T-helper 2 cell treated with Interferon-gamma antibody and Interleukin-4, amounts not matched to agents 5 μg/mL and 100 μg/mL, for 36 hours (primary cell): ENCODE data around the gene DRAXIN.

Source experiments
- DNase-seq: peaks from one replicate; pipeline ENCODE4 v3.0.0; 2021; ENCODE audit warnings: low spot score
- H3K27ac Mint-ChIP-seq: one replicate; pipeline ENCODE4 v1.8.0; 2021; ENCODE audit warnings: mild to moderate bottlenecking, mixed read lengths
- H3K27me3 Mint-ChIP-seq: one replicate; pipeline ENCODE4 v1.8.0; 2021; ENCODE audit warnings: low read depth, mixed read lengths
- H3K36me3 Mint-ChIP-seq: one replicate; pipeline ENCODE4 v1.8.0; 2021; ENCODE audit warnings: low read depth, mixed read lengths
- H3K4me1 Mint-ChIP-seq: one replicate; pipeline ENCODE4 v1.8.0; 2021; ENCODE audit warnings: low read depth, mixed read lengths
- H3K4me3 Mint-ChIP-seq: one replicate; pipeline ENCODE4 v1.8.0; 2022; ENCODE audit warnings: mild to moderate bottlenecking, moderate library complexity, mixed read lengths
- H3K9me3 Mint-ChIP-seq: one replicate; pipeline ENCODE4 v1.8.0; 2021; ENCODE audit warnings: mixed read lengths

DRAXIN gene

GRCh38 chr1:11671205-11671543, 20.3 kb upstream of the DRAXIN start:
- Mint-ChIP-seq H3K36me3 (peaks cover 28% of the 10 kb centered on the region), H3K4me1 (no peaks in the 10 kb centered on the region), H3K27me3 (no peaks in the 10 kb centered on the region), H3K27ac (no peak overlapping the region), H3K4me3 (no peak overlapping the region), H3K9me3 (no peaks in the 10 kb centered on the region)
- DNase-seq: no peak

DNA sequence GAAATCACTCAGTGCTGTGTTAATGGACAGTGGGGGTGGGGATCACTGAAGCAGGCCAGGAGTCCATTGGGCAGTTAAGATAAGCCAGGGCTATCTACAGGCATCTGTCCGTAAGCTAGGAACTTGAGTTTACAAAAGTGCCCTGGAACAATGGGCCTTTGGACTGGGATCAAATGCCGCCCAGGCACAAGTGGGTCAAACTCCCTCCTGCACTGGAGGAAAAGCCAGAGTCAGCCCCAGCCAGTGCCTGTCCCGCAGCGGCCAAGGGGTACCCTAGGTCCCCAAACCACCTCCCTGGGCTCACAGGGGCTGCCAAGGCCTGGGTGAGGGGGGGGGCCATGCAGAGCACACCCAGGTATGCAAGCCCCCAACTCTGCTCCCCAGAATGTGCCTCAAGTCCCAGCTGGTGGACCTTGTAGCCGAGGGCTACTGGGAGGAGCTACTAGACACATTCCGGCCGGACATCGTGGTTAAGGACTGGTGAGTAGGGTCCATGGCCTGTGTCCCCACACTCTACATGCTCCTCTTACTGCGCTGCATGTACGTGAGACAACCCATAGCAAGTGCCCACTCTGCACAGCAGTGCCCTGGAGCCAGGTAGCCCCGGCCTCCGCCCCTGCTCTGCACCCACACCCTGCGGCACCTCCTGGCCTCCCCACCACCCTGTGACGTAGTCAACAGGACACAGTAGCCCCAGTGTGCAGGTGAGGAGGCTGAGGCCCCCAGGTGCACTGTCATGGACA, 19.8 kb upstream of the DRAXIN start:
- H3K27me3 Mint-ChIP-seq: no peaks in the 10 kb centered on the region
- no peak overlapping the region for H3K27ac Mint-ChIP-seq
- H3K9me3 Mint-ChIP-seq: no peaks in the 10 kb centered on the region
- peaks cover 28% of the 10 kb centered on the region for H3K36me3 Mint-ChIP-seq
- H3K4me1 Mint-ChIP-seq: no peaks in the 10 kb centered on the region
- no peak for DNase-seq
- H3K4me3 Mint-ChIP-seq: no peak overlapping the region

- Mint-ChIP-seq H3K27ac (no peak overlapping the region), H3K36me3 (peaks cover 28% of the 10 kb centered on the region), H3K27me3 (no peaks in the 10 kb centered on the region), H3K9me3 (no peaks in the 10 kb centered on the region), H3K4me1 (no peaks in the 10 kb centered on the region), H3K4me3 (no peak overlapping the region)
- no peak for DNase-seq
Measured at GRCh38 chr1:11673089-11673769, 18.3 kb upstream of the DRAXIN start.

GRCh38 chr1:11674488-11674887, 17.0 kb upstream of the DRAXIN start:
- Mint-ChIP-seq H3K4me1 (peaks cover 1% of the 10 kb centered on the region), H3K27ac (peak overlapping the region; percentile 45), H3K36me3 (peaks cover 26% of the 10 kb centered on the region), H3K27me3 (no peaks in the 10 kb centered on the region), H3K9me3 (no peaks in the 10 kb centered on the region), H3K4me3 (no peak overlapping the region)
- DNase-seq: no peak

- Mint-ChIP-seq H3K4me1 (peaks cover 4% of the 10 kb centered on the region), H3K36me3 (peaks cover 26% of the 10 kb centered on the region), H3K27ac (no peak overlapping the region), H3K4me3 (no peak overlapping the region), H3K9me3 (no peaks in the 10 kb centered on the region), H3K27me3 (no peaks in the 10 kb centered on the region)
- no peak for DNase-seq
Measured at GRCh38 chr1:11675325-11675724, 16.2 kb upstream of the DRAXIN start.

DNA sequence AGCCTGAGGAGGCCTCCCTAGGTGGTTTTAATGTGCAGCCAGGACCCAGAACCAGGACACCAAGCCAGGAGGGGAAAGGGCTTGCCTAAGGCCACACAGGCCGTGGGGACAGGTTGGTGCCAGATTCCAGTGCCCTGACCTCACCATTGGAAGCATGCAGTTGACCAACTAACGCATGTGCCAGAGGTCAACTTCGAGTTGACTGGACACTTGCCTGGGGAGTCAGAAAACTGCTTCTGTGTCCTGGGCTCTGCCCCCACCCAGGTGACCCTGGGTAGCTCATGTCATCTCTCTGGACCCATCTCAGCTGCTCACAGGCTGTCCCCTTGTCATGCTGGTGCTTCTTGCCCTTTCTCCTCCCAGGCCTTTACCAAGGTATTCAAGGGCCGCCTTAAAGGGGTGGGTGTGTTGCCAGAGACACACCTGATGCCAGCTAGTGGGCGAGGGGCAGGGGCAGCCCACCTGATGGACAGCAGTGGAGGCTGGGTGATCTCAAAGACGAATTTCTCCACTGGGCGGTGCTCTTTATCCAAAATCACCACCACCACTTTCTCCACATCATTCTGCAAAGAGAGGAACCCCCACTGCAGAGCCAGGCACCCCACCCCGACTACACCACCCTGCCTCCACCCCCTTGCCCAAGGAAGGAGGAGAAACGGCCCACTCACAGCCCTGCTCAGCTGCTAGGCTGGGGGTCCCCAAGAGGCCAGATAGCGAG, 15.0 kb upstream of the DRAXIN start:
- Mint-ChIP-seq H3K27ac (no peak overlapping the region), H3K4me1 (peaks cover 4% of the 10 kb centered on the region), H3K4me3 (no peak overlapping the region), H3K27me3 (no peaks in the 10 kb centered on the region), H3K9me3 (no peaks in the 10 kb centered on the region), H3K36me3 (peaks cover 23% of the 10 kb centered on the region)
- DNase-seq: no peak

GRCh38 chr1:11678442-11678841, 13.1 kb upstream of the DRAXIN start:
- Mint-ChIP-seq H3K4me1 (peaks cover 8% of the 10 kb centered on the region), H3K36me3 (peaks cover 17% of the 10 kb centered on the region), H3K9me3 (no peaks in the 10 kb centered on the region), H3K27me3 (no peaks in the 10 kb centered on the region), H3K27ac (no peak overlapping the region), H3K4me3 (peak overlapping the region; percentile 4)
- no peak for DNase-seq

DNA sequence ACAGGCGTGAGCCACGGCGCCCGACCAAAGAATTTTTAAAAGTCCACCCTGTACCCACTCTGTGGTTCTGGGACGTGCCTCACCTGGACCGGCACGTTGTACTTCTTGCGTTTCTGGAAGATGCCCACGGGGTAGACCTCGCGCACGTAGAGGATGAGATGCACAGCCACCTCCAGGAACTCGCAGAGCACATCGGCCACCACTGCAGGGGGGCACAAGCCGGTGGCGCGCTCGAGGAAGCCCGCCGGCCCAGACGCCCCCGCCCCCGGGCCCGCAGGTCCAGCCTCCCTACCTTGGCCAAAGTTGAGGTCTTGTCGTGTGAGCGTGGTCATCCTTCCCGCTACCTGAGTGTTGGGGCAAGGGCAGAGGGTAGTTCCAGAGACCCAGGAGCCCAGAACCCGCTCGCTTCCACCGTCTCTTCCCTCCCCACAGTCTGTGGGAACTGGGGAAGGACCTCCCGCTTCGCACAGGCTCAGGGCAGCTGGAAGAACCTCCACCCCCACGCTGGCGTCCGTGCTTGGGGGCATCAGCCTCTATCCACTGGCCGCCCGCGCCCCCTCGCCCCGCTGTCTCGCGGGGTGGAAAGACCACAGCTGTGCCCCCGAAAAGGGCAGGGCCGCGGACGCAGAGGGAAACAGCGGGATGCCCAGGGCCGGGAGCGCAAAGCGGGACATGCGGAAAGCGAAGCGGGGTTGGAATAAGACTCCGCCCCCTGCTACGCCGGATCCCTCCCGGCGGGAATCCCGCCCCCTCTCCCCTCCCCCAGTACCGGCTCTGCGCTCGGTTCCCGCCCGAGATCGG, 11.0 kb upstream of the DRAXIN start:
- peak overlapping the region; percentile 86 for H3K4me3 Mint-ChIP-seq
- peaks cover 8% of the 10 kb centered on the region for H3K4me1 Mint-ChIP-seq

DNA sequence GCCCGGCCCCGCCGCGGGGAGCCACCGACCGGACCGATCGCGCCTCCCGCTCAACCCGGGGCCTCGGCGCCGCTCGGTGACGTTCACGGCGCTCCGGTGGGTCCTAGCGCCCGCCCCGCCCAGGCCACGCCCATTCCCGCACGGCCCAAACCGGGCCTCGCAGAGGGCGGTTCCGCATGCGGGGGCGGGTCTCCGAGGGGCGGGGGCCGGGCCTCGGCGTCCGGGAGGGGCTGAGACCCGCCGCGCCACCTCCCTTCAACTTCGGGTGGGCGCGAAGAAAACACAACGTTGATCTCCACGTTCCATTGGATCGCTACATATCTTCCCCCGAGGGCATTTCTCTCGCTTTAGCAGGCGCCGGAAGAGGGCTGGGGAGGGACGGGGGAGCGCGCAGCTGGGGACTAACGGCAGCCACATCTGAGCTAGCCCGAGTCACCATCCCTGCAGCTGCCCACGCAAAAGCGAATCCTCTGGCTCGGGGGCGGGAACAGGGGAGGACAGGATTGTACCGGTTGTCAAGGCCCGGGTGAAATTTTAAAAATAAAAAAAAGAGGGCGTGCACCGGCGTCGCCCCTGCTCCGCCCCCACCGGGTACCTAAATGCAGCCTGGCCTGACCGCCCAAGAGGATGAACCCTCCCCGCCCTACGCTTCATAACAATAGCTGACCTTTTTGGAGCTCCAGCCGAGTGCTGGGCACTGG, 10.3 kb upstream of the DRAXIN start, which contains the start of gene MAD2L2:
Gene MAD2L2, minus strand, starts transcription at position 78 of the 701 bp plus-strand sequence. CDS start 547 bp downstream, outside the sequence.
- H3K4me1 Mint-ChIP-seq: peaks cover 8% of the 10 kb centered on the region
- peak; percentile 91 for DNase-seq
- H3K4me3 Mint-ChIP-seq: peak within 1 kb of the TSS; percentile 89
- peaks cover 7% of the 10 kb centered on the region for H3K27me3 Mint-ChIP-seq
- H3K36me3 Mint-ChIP-seq: peaks cover 5% of the 10 kb centered on the region
- no peaks in the 10 kb centered on the region for H3K9me3 Mint-ChIP-seq
- H3K27ac Mint-ChIP-seq: peak within 1 kb of the TSS; percentile 89

More for the DNA sequence above, 11.0 kb upstream of the DRAXIN start:
- H3K27ac Mint-ChIP-seq: peak overlapping the region; percentile 65
- DNase-seq: no peak
- H3K27me3 Mint-ChIP-seq: peaks cover 3% of the 10 kb centered on the region
- H3K36me3 Mint-ChIP-seq: peaks cover 9% of the 10 kb centered on the region
- H3K9me3 Mint-ChIP-seq: no peaks in the 10 kb centered on the region

GRCh38 chr1:11682287-11682771, 9.2 kb upstream of the DRAXIN start:
- peak overlapping the region; percentile 40 for H3K4me3 Mint-ChIP-seq
- H3K27me3 Mint-ChIP-seq: peaks cover 7% of the 10 kb centered on the region
- DNase-seq: no peak
- peaks cover 5% of the 10 kb centered on the region for H3K36me3 Mint-ChIP-seq
- no peaks in the 10 kb centered on the region for H3K9me3 Mint-ChIP-seq
- no peak overlapping the region for H3K27ac Mint-ChIP-seq
- peaks cover 8% of the 10 kb centered on the region for H3K4me1 Mint-ChIP-seq

DNA sequence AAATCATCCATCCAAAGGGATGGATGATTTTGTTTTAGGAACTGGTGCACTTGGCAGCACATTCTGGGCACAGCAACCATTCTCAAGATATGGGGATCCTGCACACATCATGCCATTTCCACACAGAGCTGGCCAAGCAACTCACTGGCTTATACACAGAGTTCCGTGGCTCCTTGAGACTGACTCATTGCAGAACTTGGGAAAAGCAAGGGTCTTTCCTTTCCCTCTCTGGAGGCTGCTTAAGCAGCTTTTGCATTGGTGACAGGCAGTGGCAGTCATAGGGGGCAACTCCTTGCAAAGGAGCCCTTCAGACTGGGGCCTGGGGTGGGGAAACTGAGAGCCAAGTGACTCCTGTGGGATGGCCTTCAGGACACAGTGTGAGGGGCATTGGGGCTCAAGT, 8.7 kb upstream of the DRAXIN start:
- no peak for DNase-seq
- Mint-ChIP-seq H3K9me3 (no peaks in the 10 kb centered on the region), H3K4me1 (peaks cover 8% of the 10 kb centered on the region), H3K4me3 (no peak overlapping the region), H3K36me3 (peaks cover 5% of the 10 kb centered on the region), H3K27me3 (peaks cover 10% of the 10 kb centered on the region), H3K27ac (no peak overlapping the region)

DNA sequence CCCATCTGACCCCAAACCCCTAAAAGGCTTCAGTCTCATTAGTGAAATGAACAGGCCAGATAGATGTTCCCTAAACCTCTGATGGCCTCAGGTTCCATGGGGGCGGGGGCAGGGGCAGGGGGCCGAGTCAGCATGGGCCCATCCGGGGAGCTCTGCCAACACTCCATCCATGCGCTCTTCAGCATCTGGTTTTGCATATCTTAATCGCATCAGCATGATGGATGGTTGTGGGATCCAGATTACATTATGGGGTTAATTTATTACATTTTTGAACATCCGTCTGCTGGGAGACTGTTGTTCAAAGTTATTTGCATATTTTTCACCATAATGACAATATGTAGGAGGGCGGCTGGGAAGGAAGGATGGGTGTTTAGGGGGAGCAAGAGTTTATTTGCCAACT, 7.4 kb upstream of the DRAXIN start:
- Mint-ChIP-seq H3K27me3 (peaks cover 18% of the 10 kb centered on the region), H3K4me3 (no peak overlapping the region), H3K27ac (no peak overlapping the region)

DNA sequence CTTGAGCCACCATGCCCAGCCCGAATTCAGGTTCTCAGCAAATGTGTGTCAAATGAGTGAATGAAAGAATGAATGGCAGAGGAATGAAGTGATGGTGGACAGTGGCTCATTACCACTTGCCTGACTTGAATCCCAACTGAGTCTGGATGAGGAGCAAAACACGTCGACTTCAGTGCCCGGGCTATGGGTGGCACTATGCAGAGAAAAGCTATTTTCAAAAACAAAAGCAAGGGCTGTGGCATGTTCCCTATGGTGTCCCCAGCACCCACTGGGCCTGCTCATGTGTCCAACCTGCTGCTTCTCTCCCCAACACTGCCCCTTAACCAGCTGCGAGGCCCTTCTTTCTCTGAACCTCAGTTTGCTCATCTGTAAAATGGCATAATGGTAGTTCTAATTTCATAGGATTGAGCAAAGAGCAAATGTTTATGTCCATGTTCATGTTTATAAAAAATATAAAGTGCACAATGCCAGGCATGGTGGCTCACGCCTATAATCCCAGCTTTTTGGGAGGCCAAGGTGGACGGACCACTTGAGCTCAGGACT, 6.2 kb upstream of the DRAXIN start:
- H3K27me3 Mint-ChIP-seq: peaks cover 26% of the 10 kb centered on the region
- H3K36me3 Mint-ChIP-seq: no peaks in the 10 kb centered on the region

More for the DNA sequence above, 7.4 kb upstream of the DRAXIN start:
- Mint-ChIP-seq H3K9me3 (no peaks in the 10 kb centered on the region), H3K36me3 (peaks cover 2% of the 10 kb centered on the region), H3K4me1 (peaks cover 8% of the 10 kb centered on the region)
- no peak for DNase-seq

More for the DNA sequence above, 6.2 kb upstream of the DRAXIN start:
- Mint-ChIP-seq H3K9me3 (no peaks in the 10 kb centered on the region), H3K4me3 (no peak overlapping the region), H3K4me1 (peaks cover 5% of the 10 kb centered on the region), H3K27ac (no peak overlapping the region)
- DNase-seq: no peak
